Measurements from ENCODE around the gene IL10. TPM values are rescaled to one million over a fixed set of nuclear protein-coding genes. Genes with fewer than 3 reads are reported as not detected.

Gene IL10
- polyA plus RNA-seq, 1 of the 3 experiments (the other 2 are of a cell fraction) = not detected

DNA sequence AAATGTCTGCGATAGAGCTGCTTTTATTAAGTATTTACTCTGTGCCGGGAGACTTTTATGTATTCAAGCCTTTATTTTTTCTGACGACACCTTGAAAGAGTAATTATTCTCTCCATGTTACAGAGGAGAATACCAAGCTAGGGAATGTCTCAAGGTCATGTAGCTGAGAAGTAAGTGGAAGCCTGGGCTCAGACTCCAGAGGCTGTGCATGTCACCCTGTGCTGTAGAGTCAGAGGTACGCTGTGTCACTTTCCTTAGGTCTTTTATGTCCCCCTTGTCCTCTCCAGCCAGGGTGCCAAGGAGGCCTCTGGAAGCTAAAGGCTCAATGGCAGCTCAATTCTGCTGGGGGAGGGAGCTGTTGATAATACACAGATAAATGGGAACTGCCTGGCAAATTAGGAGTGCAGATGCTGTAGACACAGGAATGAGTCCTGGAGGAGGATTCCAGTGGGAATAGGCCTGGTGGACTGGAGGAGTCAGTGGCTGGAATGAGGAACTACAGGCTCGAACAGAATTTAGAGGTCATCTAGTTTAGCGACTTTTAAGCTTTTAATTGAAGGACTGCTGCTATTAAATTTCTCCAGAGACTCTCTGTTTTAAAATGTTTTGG is 11.0 kb downstream of the IL10 start:
- WGBS (ENCODE audit: low lambda C conversion rate) = 50% methylated on average over 6 of the region's 6 CpGs
- H3K4me2 ChIP-seq = no peak overlapping the region
- no peak overlapping the region for H3K27ac ChIP-seq (ENCODE audit: low read depth in 2 of 2, low read length in 1 of 2)
- no peaks in the 10 kb centered on the region for H4K20me1 ChIP-seq (ENCODE audit: insufficient read depth)
- POLR2A ChIA-PET = no interaction called here
- DNase-seq = peak; percentile 59
- H3K27me3 ChIP-seq (ENCODE audit: insufficient read depth) = no peaks in the 10 kb centered on the region; the same call in 1 of the 2 replicates
- no peak overlapping the region for H3K4me3 ChIP-seq (ENCODE audit: low read depth in 2 of 2, low read length in 1 of 2)
- H3K36me3 ChIP-seq (replicated peaks in 1 of 2; ENCODE audit: control insufficient read depth in 1 of 2, insufficient read depth in 2 of 2, low read length in 1 of 2) = no peaks in the 10 kb centered on the region
- H3K9me2 ChIP-seq = no peaks in the 10 kb centered on the region
- no peak overlapping the region for H2AFZ ChIP-seq (ENCODE audit: low read depth)
- H3K4me1 ChIP-seq (ENCODE audit: control insufficient read depth in 1 of 2, insufficient read depth in 2 of 2, low read depth in 1 of 2, low read length in 1 of 2) = peaks cover 0 to 7% of the 10 kb centered on the region in 2 experiments; a peak in 2 of 4 replicates
- H3F3A ChIP-seq (replicated peaks; ENCODE audit: insufficient read depth) = no peaks in the 10 kb centered on the region
- H3K9ac ChIP-seq = no peak overlapping the region
- no peaks in the 10 kb centered on the region for H3K79me2 ChIP-seq (ENCODE audit: insufficient read depth)
- CTCF ChIA-PET = interaction anchor here (0.6 to 4.6 kb wide), 32 partner anchors 9 to 1431 kb away, joined by 3 to 27 read pairs (median 4); partner anchors contain the start of genes IL10, IL19 and IL20
- H3K9me3 ChIP-seq = no peaks in the 10 kb centered on the region
- TF ChIP-seq, protein P1, sequence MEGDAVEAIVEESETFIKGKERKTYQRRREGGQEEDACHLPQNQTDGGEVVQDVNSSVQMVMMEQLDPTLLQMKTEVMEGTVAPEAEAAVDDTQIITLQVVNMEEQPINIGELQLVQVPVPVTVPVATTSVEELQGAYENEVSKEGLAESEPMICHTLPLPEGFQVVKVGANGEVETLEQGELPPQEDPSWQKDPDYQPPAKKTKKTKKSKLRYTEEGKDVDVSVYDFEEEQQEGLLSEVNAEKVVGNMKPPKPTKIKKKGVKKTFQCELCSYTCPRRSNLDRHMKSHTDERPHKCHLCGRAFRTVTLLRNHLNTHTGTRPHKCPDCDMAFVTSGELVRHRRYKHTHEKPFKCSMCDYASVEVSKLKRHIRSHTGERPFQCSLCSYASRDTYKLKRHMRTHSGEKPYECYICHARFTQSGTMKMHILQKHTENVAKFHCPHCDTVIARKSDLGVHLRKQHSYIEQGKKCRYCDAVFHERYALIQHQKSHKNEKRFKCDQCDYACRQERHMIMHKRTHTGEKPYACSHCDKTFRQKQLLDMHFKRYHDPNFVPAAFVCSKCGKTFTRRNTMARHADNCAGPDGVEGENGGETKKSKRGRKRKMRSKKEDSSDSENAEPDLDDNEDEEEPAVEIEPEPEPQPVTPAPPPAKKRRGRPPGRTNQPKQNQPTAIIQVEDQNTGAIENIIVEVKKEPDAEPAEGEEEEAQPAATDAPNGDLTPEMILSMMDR (IDR thresholded peaks at IDR 0.05) = peak; percentile 32; the same call in 1 of the 2 replicates
- TF ChIP-seq RAD21 (IDR thresholded peaks at IDR 0.05; ENCODE audit: low read length) (peak; percentile 36; the same call in 1 of the 2 replicates), CHD2 (IDR thresholded peaks at IDR 0.05; ENCODE audit: low read length, partially characterized antibody) (peak; percentile 62), NRF1 (IDR thresholded peaks at IDR 0.05; ENCODE audit: low read depth, low read length) (no peak), FOXM1 (IDR thresholded peaks at IDR 0.05; ENCODE audit: low read depth) (no peak), EP300 (IDR thresholded peaks at IDR 0.05; ENCODE audit: borderline replicate concordance in 1 of 2, low read depth in 1 of 2, low read length in 1 of 2) (peak in 1 of 2 experiments; percentile 54; a peak in 2 of 4 replicates), TAF1 (IDR thresholded peaks at IDR 0.05; ENCODE audit: borderline replicate concordance, low read depth, low read length) (no peak), GABPA (IDR thresholded peaks at IDR 0.05; ENCODE audit: low read depth) (no peak), TEAD4 (IDR thresholded peaks at IDR 0.05; ENCODE audit: borderline replicate concordance, insufficient read depth) (no peak), MEF2A (IDR thresholded peaks at IDR 0.05; ENCODE audit: borderline replicate concordance, low read depth) (no peak), RCOR1 (IDR thresholded peaks at IDR 0.05; ENCODE audit: low read length) (peak; percentile 91), GATA2 (CRISPR knock-in tag; IDR thresholded peaks at IDR 0.05) (peak; percentile 51; the same call in 1 of the 2 replicates), SMC3 (IDR thresholded peaks at IDR 0.05; ENCODE audit: low read depth, low read length) (no peak), RXRA (IDR thresholded peaks at IDR 0.05; ENCODE audit: borderline replicate concordance, low read depth) (no peak)
- TF ChIP-seq, protein P2, sequence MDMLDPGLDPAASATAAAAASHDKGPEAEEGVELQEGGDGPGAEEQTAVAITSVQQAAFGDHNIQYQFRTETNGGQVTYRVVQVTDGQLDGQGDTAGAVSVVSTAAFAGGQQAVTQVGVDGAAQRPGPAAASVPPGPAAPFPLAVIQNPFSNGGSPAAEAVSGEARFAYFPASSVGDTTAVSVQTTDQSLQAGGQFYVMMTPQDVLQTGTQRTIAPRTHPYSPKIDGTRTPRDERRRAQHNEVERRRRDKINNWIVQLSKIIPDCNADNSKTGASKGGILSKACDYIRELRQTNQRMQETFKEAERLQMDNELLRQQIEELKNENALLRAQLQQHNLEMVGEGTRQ (IDR thresholded peaks at IDR 0.05; ENCODE audit: borderline replicate concordance, low read depth, low read length) = no peak
- TF ChIP-seq, protein P3, sequence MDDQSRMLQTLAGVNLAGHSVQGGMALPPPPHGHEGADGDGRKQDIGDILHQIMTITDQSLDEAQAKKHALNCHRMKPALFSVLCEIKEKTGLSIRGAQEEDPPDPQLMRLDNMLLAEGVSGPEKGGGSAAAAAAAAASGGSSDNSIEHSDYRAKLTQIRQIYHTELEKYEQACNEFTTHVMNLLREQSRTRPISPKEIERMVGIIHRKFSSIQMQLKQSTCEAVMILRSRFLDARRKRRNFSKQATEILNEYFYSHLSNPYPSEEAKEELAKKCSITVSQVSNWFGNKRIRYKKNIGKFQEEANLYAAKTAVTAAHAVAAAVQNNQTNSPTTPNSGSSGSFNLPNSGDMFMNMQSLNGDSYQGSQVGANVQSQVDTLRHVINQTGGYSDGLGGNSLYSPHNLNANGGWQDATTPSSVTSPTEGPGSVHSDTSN (IDR thresholded peaks at IDR 0.05) = no peak
- TF ChIP-seq, protein P4, sequence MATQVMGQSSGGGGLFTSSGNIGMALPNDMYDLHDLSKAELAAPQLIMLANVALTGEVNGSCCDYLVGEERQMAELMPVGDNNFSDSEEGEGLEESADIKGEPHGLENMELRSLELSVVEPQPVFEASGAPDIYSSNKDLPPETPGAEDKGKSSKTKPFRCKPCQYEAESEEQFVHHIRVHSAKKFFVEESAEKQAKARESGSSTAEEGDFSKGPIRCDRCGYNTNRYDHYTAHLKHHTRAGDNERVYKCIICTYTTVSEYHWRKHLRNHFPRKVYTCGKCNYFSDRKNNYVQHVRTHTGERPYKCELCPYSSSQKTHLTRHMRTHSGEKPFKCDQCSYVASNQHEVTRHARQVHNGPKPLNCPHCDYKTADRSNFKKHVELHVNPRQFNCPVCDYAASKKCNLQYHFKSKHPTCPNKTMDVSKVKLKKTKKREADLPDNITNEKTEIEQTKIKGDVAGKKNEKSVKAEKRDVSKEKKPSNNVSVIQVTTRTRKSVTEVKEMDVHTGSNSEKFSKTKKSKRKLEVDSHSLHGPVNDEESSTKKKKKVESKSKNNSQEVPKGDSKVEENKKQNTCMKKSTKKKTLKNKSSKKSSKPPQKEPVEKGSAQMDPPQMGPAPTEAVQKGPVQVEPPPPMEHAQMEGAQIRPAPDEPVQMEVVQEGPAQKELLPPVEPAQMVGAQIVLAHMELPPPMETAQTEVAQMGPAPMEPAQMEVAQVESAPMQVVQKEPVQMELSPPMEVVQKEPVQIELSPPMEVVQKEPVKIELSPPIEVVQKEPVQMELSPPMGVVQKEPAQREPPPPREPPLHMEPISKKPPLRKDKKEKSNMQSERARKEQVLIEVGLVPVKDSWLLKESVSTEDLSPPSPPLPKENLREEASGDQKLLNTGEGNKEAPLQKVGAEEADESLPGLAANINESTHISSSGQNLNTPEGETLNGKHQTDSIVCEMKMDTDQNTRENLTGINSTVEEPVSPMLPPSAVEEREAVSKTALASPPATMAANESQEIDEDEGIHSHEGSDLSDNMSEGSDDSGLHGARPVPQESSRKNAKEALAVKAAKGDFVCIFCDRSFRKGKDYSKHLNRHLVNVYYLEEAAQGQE (IDR thresholded peaks at IDR 0.05; ENCODE audit: low read depth, low read length) = no peak
- TF ChIP-seq, protein P5, sequence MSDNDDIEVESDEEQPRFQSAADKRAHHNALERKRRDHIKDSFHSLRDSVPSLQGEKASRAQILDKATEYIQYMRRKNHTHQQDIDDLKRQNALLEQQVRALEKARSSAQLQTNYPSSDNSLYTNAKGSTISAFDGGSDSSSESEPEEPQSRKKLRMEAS (IDR thresholded peaks at IDR 0.05; ENCODE audit: low read depth) = no peak
- TF ChIP-seq, protein P6, sequence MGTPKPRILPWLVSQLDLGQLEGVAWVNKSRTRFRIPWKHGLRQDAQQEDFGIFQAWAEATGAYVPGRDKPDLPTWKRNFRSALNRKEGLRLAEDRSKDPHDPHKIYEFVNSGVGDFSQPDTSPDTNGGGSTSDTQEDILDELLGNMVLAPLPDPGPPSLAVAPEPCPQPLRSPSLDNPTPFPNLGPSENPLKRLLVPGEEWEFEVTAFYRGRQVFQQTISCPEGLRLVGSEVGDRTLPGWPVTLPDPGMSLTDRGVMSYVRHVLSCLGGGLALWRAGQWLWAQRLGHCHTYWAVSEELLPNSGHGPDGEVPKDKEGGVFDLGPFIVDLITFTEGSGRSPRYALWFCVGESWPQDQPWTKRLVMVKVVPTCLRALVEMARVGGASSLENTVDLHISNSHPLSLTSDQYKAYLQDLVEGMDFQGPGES (IDR thresholded peaks at IDR 0.05; ENCODE audit: low read depth, low read length) = no peak
- TF ChIP-seq, protein P7, sequence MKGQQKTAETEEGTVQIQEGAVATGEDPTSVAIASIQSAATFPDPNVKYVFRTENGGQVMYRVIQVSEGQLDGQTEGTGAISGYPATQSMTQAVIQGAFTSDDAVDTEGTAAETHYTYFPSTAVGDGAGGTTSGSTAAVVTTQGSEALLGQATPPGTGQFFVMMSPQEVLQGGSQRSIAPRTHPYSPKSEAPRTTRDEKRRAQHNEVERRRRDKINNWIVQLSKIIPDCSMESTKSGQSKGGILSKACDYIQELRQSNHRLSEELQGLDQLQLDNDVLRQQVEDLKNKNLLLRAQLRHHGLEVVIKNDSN (IDR thresholded peaks at IDR 0.05; ENCODE audit: borderline replicate concordance, low read depth) = no peak
